GM12891 (cell line): ENCODE data around the gene LMF2.
"Not testable (repeated sequence)": the region's sequence is repeated elsewhere in the genome, so short reads cannot be mapped to it uniquely, and the experiment has no call there.

Experiments
- PAX5 ChIP-seq: IDR thresholded peaks from 2 replicates; pipeline ENCODE4 v1.6.1; 2011; ENCODE audit warnings: low read length, moderate library complexity, mild to moderate bottlenecking; ENCODE audit not compliant: insufficient read depth, severe bottlenecking
- POLR2A ChIP-seq: IDR thresholded peaks from 2 replicates; pipeline ENCODE4 v1.6.1; 2011; ENCODE audit warnings: low read depth, low read length, control low read depth
- POLR2AphosphoS5 ChIP-seq: IDR thresholded peaks from 2 replicates; pipeline ENCODE4 v1.6.1; 2011; ENCODE audit warnings: low read depth, low read length, control low read depth
- POU2F2 ChIP-seq: IDR thresholded peaks from 2 replicates; pipeline ENCODE4 v1.6.1; 2011; ENCODE audit warnings: low read depth, mild to moderate bottlenecking, control low read depth, low read length, moderate library complexity

GRCh38 chr22:50541667-50542026 lies 34.1 kb upstream of the LMF2 start:
- not testable (repeated sequence) for TF ChIP-seq POU2F2, POLR2A, PAX5, POLR2AphosphoS5
